Stimulated activated CD4-positive, alpha-beta T cell treated with anti-CD3 and anti-CD28 coated beads, TNF-alpha, amount 100 ng/mL, for 48 hours (primary cell): ENCODE data around the gene GMDS.
"Not testable (repeated sequence)": the region's sequence is repeated elsewhere in the genome, so short reads cannot be mapped to it uniquely, and the experiment has no call there.

Experiments
- DNase-seq, 3 donors: peaks; one replicate each; pipeline ENCODE4 v3.0.0-alpha.2; 2020; ENCODE audit warnings: low read depth in 3 of 3

Gene GMDS

GRCh38 chr6:1858196-1858595 lies 387.2 kb downstream of the GMDS start:
- no peak for DNase-seq

- no peak for DNase-seq
Observed at GRCh38 chr6:1856381-1856780, 389.0 kb downstream of the GMDS start.

- no peak for DNase-seq
Observed at GRCh38 chr6:1855890-1856289, 389.5 kb downstream of the GMDS start.

GRCh38 chr6:1854296-1854695 lies 391.1 kb downstream of the GMDS start:
- no peak for DNase-seq

- no peak for DNase-seq
Observed at GRCh38 chr6:1853761-1854160, 391.6 kb downstream of the GMDS start.

- DNase-seq, result no peak
Observed at GRCh38 chr6:1851681-1852456, 393.5 kb downstream of the GMDS start.

GRCh38 chr6:1850840-1851157 lies 394.6 kb downstream of the GMDS start:
- no peak for DNase-seq

GRCh38 chr6:1850121-1850839 lies 395.1 kb downstream of the GMDS start:
- DNase-seq, result no peak

- no peak for DNase-seq
Observed at GRCh38 chr6:1849691-1850090, 395.7 kb downstream of the GMDS start.

- DNase-seq, result no peak
Observed at GRCh38 chr6:1848752-1849151, 396.7 kb downstream of the GMDS start.

GRCh38 chr6:1846611-1847010 lies 398.8 kb downstream of the GMDS start:
- DNase-seq, result no peak

GRCh38 chr6:1845543-1845942 lies 399.9 kb downstream of the GMDS start:
- not testable (repeated sequence) for DNase-seq

GRCh38 chr6:1842334-1842733 lies 403.1 kb downstream of the GMDS start:
- no peak for DNase-seq

GRCh38 chr6:1841136-1841535 lies 404.3 kb downstream of the GMDS start:
- no peak for DNase-seq

GRCh38 chr6:1840491-1841121 lies 404.8 kb downstream of the GMDS start:
- DNase-seq, result no peak

- no peak for DNase-seq
Observed at GRCh38 chr6:1839361-1839760, 406.0 kb downstream of the GMDS start.

- DNase-seq, result no peak
Observed at GRCh38 chr6:1838604-1839213, 406.7 kb downstream of the GMDS start.

GRCh38 chr6:1837826-1838225 lies 407.6 kb downstream of the GMDS start:
- no peak for DNase-seq

- DNase-seq, result no peak
Observed at GRCh38 chr6:1836690-1837089, 408.7 kb downstream of the GMDS start.

GRCh38 chr6:1834646-1835516 lies 410.5 kb downstream of the GMDS start:
- DNase-seq, result no peak

GRCh38 chr6:1834207-1834606 lies 411.2 kb downstream of the GMDS start:
- DNase-seq, result no peak
